ENCODE measurements around the gene FAM227B. TPM values are rescaled to one million over a fixed set of nuclear protein-coding genes. Genes with fewer than 3 reads are reported as not detected.
A peak's percentile ranks its signal among the peaks of the same experiment; 100 is the strongest.
"Not testable (repeated sequence)": the region's sequence is repeated elsewhere in the genome, so short reads cannot be mapped to it uniquely, and the experiment has no call there.

The FAM227B gene
- total and polyA plus RNA-seq, 2 experiments from 2014 or later: 10.4 to 23.6 TPM

DNA sequence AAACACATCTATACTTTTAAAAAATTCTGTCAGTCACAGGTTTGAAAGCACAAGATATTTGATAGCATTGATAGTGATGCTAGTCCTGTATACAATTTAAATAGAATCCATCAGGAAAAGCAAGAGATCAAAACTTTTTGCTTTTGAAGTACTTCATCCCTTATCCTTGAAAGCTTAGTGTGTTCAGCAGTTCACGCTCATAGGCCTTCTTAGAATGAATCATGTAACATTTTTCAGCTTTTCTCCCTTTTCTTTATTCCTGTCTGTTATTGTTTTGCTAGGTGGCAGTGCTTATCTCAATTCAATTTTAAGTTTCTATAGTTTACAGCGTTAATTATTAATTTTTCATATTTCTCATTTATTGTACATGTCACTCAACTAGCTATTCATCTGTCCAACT is 128.5 kb downstream of the FAM227B start:
- no peaks in the 10 kb centered on the region for H3K9me3 ChIP-seq (ENCODE audit: low read depth)
- H3K36me3 ChIP-seq: no peaks in the 10 kb centered on the region
- no peak for DNase-seq (ENCODE audit: low read depth in 1 of 2, low spot score in 1 of 2)
- H3K27me3 ChIP-seq: no peaks in the 10 kb centered on the region
- TF ChIP-seq, protein P1, sequence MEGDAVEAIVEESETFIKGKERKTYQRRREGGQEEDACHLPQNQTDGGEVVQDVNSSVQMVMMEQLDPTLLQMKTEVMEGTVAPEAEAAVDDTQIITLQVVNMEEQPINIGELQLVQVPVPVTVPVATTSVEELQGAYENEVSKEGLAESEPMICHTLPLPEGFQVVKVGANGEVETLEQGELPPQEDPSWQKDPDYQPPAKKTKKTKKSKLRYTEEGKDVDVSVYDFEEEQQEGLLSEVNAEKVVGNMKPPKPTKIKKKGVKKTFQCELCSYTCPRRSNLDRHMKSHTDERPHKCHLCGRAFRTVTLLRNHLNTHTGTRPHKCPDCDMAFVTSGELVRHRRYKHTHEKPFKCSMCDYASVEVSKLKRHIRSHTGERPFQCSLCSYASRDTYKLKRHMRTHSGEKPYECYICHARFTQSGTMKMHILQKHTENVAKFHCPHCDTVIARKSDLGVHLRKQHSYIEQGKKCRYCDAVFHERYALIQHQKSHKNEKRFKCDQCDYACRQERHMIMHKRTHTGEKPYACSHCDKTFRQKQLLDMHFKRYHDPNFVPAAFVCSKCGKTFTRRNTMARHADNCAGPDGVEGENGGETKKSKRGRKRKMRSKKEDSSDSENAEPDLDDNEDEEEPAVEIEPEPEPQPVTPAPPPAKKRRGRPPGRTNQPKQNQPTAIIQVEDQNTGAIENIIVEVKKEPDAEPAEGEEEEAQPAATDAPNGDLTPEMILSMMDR (IDR thresholded peaks at IDR 0.05; ENCODE audit: low read depth, low read length): no peak
- no peak overlapping the region for H3K27ac ChIP-seq
- no peaks in the 10 kb centered on the region for H3K4me1 ChIP-seq (ENCODE audit: low read depth)
- H3K4me3 ChIP-seq: no peak overlapping the region

DNA sequence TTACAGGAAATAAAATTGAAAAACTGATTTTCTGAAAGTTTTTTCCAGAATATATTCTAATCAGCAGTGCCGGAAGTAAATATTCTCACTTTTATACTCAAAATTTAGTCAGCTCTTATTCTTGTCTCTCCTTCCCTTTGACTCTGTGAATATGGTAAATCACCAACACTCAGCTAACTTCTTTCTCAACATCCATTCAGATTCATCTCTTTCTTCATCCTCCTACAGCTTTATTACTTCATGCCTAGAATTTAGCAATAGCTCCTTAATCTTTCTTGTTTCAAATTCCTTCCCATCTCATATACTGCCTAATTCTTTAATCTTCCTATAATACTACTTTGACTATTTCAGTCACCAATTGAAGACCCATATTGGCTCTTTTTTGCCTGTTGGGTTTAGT is 129.7 kb downstream of the FAM227B start:
- no peaks in the 10 kb centered on the region for H3K36me3 ChIP-seq
- no peak overlapping the region for H3K27ac ChIP-seq
- H3K4me3 ChIP-seq: no peak overlapping the region
- peak in 1 of 2 donors; percentile 66 for DNase-seq (ENCODE audit: low read depth in 1 of 2, low spot score in 1 of 2)
- TF ChIP-seq, protein P1 (IDR thresholded peaks at IDR 0.05; ENCODE audit: low read depth, low read length): no peak
- no peaks in the 10 kb centered on the region for H3K9me3 ChIP-seq (ENCODE audit: low read depth)
- H3K27me3 ChIP-seq: no peaks in the 10 kb centered on the region
- H3K4me1 ChIP-seq (ENCODE audit: low read depth): peaks cover 1% of the 10 kb centered on the region

DNA sequence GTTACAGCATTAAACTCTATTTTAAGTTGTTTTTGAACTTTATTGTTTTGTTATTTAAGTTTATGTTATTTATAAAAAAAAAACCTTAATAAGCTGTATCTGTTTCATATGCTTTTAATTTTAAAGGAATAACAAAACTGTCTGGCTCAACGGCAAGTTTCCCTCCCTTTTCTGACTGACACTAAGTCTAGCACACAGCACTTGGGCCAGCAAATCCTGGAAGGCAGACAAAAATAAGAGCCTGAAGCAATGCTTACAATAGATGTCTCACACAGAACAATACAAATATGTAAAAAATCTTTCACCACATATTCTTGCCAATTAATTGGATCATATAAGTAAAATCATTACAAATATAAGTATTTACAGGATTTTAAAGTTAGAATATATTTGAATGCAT is 135.2 kb downstream of the FAM227B start:
- H3K9me3 ChIP-seq (ENCODE audit: low read depth); DNase-seq (ENCODE audit: low read depth in 1 of 2, low spot score in 1 of 2); H3K27ac ChIP-seq; H3K27me3 ChIP-seq; H3K4me3 ChIP-seq; H3K36me3 ChIP-seq; H3K4me1 ChIP-seq (ENCODE audit: low read depth): not testable (repeated sequence)

DNA sequence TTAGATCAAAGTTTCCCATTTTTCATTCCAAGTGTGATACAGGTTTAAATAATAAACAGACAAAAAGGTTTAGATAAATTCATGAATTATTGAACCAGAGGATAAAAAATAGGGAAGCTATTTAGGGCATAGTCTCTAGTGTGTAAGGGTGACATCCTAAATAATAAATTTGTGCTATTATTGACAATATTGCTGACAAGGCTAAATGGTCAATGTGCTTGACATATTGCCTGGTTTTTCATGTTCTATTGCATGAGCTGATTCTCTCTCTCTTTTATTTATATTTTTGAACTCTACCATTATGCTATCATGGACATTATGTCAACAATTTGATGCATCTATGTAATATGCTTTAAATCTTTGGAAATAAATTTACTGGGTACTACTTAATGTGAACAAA is 141.6 kb downstream of the FAM227B start:
- H3K4me1 ChIP-seq (ENCODE audit: low read depth); DNase-seq (ENCODE audit: low read depth in 1 of 2, low spot score in 1 of 2); H3K4me3 ChIP-seq; H3K27ac ChIP-seq; H3K9me3 ChIP-seq (ENCODE audit: low read depth); H3K36me3 ChIP-seq; H3K27me3 ChIP-seq: not testable (repeated sequence)

DNA sequence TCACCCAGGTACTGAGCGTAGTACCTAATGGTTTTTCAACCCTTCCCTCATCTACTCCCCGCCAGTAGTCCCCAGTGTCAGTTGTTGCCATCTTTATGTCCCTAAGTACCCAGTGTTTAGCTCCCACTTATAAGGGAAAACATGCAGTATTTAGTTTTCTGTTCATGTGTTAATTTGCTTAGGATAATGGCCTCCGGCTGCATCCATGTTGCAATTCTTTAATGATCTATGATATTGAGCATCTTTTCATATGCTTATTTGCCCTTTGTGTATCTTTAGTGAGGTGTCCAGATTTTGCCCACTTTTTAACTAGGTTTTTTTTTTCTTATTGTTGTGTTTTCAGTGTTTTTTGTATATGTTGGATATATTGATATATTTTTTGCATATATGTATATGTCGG is 142.6 kb downstream of the FAM227B start:
- not testable (repeated sequence) for H3K4me3 ChIP-seq; DNase-seq (ENCODE audit: low read depth in 1 of 2, low spot score in 1 of 2); H3K4me1 ChIP-seq (ENCODE audit: low read depth)

DNA sequence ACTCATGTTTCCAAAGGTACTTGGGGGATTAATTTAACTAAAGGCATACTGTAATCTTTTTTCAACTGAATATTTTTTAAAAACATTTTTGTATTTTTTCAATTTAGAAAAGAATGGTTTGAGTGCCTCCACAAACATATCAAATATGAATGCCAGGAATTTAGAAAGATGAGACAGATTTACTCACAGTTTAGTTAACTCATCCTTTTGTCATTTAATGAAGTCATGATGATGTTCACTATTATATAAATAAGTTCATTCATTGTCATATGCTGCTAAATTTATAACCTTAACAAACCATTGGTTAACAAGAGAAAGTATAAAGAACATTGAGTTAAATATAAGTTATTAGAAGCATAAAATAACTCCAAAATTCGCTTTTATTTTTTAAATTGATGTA is 147.6 kb downstream of the FAM227B start:
- H3K4me1 ChIP-seq (ENCODE audit: low read depth): no peaks in the 10 kb centered on the region
- no peaks in the 10 kb centered on the region for H3K27me3 ChIP-seq
- TF ChIP-seq, protein P1 (IDR thresholded peaks at IDR 0.05; ENCODE audit: low read depth, low read length): no peak
- H3K27ac ChIP-seq: no peak overlapping the region
- H3K9me3 ChIP-seq (ENCODE audit: low read depth): no peaks in the 10 kb centered on the region
- no peak for DNase-seq (ENCODE audit: low read depth in 1 of 2, low spot score in 1 of 2)
- H3K4me3 ChIP-seq: no peak overlapping the region
- no peaks in the 10 kb centered on the region for H3K36me3 ChIP-seq

More for the DNA sequence above, 142.6 kb downstream of the FAM227B start:
- H3K27me3 ChIP-seq; H3K36me3 ChIP-seq; H3K9me3 ChIP-seq (ENCODE audit: low read depth); H3K27ac ChIP-seq: not testable (repeated sequence)

DNA sequence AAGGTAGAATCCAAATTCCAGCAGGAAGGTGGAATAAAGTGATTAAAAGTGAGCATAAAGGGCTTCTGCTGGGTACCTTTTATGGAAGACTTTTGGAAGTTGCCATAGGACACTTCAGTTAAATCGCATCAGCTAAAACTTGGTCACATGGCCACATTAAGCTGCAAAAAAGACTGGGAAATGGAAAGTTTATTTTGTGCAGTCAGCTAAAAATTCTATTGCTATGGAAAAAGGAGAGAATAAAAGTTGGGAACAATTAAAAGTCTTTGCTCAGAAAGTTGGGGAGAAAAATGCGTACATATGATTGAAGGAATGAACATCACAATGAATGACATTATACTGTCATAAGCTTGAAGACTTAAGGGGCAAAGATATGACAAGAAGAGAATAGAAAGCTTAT is 148.3 kb downstream of the FAM227B start:
- H3K27me3 ChIP-seq: no peaks in the 10 kb centered on the region

More for the DNA sequence above, 148.3 kb downstream of the FAM227B start:
- DNase-seq (ENCODE audit: low read depth in 1 of 2, low spot score in 1 of 2): no peak
- no peaks in the 10 kb centered on the region for H3K9me3 ChIP-seq (ENCODE audit: low read depth)
- H3K4me3 ChIP-seq: no peak overlapping the region
- no peaks in the 10 kb centered on the region for H3K4me1 ChIP-seq (ENCODE audit: low read depth)
- H3K27ac ChIP-seq: no peak overlapping the region
- TF ChIP-seq, protein P1 (IDR thresholded peaks at IDR 0.05; ENCODE audit: low read depth, low read length): no peak
- H3K36me3 ChIP-seq: no peaks in the 10 kb centered on the region
